ENCODE results near the gene SLTM.
"Not testable (repeated sequence)": the region's sequence is repeated elsewhere in the genome, so short reads cannot be mapped to it uniquely, and the experiment has no call there.

The SLTM gene

DNA sequence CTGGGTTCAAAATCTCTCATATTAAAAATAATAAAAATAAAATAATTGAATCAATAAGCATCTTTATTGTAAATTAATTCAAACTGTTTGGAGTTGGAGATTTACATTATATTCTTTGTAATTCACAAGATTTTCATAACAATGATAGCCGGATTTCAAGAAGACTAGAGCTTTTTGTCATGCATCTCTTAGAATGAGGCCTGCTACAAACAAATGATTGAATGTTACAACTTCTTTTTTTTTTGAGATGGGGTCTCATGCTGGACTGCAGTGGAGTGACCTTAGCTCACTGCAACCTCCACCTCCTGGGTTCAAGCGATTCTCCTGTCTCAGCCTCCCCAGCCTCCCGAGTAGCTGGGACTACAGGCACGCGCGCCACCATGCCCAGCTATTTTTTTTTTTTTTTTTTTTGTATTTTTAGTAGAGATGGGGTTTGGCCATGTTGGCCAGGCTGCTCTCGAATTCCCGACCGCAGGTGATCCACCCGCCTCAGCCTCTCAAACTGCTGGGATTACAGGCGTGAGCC is 3.5 kb downstream of the SLTM start:
- DNase-seq (ENCODE audit: low read depth) = no peak
- TF ChIP-seq CTCF (conservative IDR thresholded peaks at IDR 0.05; ENCODE audit: low read length) = no peak
- no peak overlapping the region for H3K4me3 ChIP-seq (ENCODE audit: low read length)

DNA sequence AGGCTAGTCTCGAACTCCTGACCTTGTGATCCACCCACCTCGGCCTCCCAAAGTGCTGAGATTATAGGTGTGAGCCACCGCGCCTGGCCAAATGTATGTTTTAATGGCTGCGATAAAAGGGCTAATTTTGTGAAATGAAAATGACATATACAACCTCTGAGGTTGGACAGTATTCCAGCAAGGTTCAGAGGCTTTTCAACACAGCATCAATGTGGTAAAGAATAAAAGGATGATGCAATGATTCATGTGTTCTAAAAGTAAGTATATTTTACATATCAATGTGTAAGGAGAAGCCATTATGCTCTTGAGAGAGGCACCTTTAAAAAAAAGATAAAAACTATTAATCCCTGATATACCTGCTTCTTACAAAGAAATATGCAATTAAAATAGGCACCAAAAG is 6.7 kb downstream of the SLTM start:
- DNase-seq (ENCODE audit: low read depth) = no peak
- H3K4me3 ChIP-seq (ENCODE audit: low read length) = no peak overlapping the region
- no peak for TF ChIP-seq CTCF (conservative IDR thresholded peaks at IDR 0.05; ENCODE audit: low read length)

- no peak overlapping the region for H3K4me3 ChIP-seq (ENCODE audit: low read length)
- no peak for TF ChIP-seq CTCF (conservative IDR thresholded peaks at IDR 0.05; ENCODE audit: low read length)
- DNase-seq (ENCODE audit: low read depth) = peak; percentile 65
Measured at GRCh38 chr15:58924327-58924726, 9.2 kb downstream of the SLTM start.

DNA sequence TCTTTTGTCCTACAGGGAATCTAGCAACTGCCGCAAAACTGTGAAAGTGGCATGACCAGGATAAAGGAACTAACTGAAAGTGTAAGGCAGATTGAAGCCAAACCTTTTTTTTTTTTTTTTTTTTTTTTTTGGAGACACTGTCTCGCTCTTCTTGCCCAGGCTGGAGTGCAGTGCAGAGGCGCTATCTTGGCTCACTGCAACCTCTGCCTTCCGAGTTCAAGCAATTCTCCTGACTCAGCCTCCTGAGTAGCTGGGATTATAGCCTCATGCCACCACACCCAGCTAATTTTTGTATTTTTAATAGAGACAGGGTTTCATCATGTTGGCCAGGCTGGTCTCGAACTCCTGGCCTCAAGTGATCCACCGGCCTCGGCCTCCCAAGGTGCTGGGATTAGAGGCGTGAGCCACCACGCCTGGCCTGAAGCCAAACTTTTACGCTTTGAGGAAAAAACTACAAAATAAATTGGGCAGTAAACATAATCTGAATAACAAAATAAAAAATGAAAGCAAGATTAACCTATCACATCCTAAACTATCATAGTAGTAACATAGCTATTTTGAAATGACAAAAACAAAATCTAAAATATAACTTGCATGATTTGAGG is 9.7 kb downstream of the SLTM start:
- peak; percentile 15 for DNase-seq (ENCODE audit: low read depth)
- no peak for TF ChIP-seq CTCF (conservative IDR thresholded peaks at IDR 0.05; ENCODE audit: low read length)
- no peak overlapping the region for H3K4me3 ChIP-seq (ENCODE audit: low read length)

- no peak for TF ChIP-seq CTCF (conservative IDR thresholded peaks at IDR 0.05; ENCODE audit: low read length)
- no peak overlapping the region for H3K4me3 ChIP-seq (ENCODE audit: low read length)
- no peak for DNase-seq (ENCODE audit: low read depth)
Measured at GRCh38 chr15:58923284-58923683, 10.2 kb downstream of the SLTM start.

DNA sequence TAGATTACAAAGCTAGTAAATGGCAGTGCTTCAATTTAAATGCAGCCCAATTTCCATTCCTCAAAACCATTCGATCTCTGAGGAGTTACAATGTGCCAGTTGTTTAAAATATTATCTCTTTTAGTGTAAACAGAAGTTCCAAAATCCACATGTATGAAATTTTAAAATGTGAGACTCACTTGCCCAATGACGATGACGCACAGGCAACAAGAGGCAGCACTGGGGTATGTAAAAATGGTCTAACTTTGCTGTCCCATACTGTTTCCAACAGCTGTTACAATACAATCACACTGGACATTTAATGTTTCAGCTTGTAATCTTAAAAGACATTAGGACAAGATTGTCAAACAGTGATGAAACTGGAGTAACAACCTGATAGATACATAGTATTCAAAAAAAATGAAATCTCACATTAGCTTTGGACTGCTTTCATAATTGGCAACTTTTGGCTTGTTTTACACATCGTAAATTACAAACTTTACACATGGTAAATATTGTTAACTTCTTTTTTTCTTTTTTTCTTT is 12.2 kb downstream of the SLTM start:
- no peak for TF ChIP-seq CTCF (conservative IDR thresholded peaks at IDR 0.05; ENCODE audit: low read length)
- DNase-seq (ENCODE audit: low read depth) = peak; percentile 10
- no peak overlapping the region for H3K4me3 ChIP-seq (ENCODE audit: low read length)

DNA sequence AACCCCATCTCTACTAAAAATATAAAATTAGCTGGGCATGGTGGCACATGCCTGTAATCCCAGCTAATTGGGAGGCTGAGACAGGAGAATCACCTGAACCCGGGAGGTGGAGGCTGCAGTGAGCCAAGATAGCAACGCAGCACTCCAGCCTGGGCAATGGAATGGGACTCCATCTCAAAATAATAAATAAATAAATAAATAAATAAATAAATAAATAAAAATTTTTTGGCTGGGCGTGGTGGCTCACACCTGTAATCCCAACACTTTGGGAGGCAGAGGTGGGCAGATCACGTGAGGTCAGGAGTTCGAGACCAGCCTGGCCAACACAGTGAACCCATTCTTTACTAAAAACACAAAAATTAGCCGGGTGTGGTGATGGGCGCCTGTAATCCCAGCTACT is 13.0 kb downstream of the SLTM start:
- DNase-seq (ENCODE audit: low read depth) = not testable (repeated sequence)

More for the DNA sequence above, 13.0 kb downstream of the SLTM start:
- not testable (repeated sequence) for H3K4me3 ChIP-seq (ENCODE audit: low read length)

Measured in AG10803 (cell line).